Neural cell (in vitro differentiated cells): ENCODE measurements around the gene RHD.

Source experiments
- CTCF ChIP-seq: fragments of 450-650 bp; IDR thresholded peaks from 2 replicates; pipeline ENCODE4 v1.5.1; 2014; ENCODE audit warnings: antibody characterized with exemption, mild to moderate bottlenecking, moderate library complexity; ENCODE audit not compliant: poor library complexity, severe bottlenecking
- EZH2 ChIP-seq: fragments of 200-600, 300-800 bp; shearing (Covaris generic), sonication (generic); IDR thresholded peaks from 2 replicates; pipeline ENCODE4 v1.6.1; 2014; ENCODE audit warnings: antibody characterized with exemption, low read length, borderline replicate concordance, mild to moderate bottlenecking; ENCODE audit not compliant: insufficient read depth, poor library complexity, severe bottlenecking

GRCh38 chr1:25356848-25357247 is 84.5 kb downstream of the RHD start:
- TF ChIP-seq CTCF (no peak), EZH2 (no peak)
